GM12872 (cell line): Measurements from ENCODE around the gene SCUBE2.
A peak's percentile ranks its signal among the peaks of the same experiment; 100 is the strongest.

Experiments
- CTCF ChIP-seq: IDR thresholded peaks from 3 replicates; pipeline ENCODE4 v1.5.1; 2011; ENCODE audit warnings: low read depth, mild to moderate bottlenecking, low read length, moderate library complexity; ENCODE audit not compliant: insufficient read depth

SCUBE2 gene

GRCh38 chr11:9121469-9121796 lies 30.0 kb upstream of the SCUBE2 start:
- TF ChIP-seq CTCF: no peak

GRCh38 chr11:9120664-9121468 lies 29.5 kb upstream of the SCUBE2 start:
- TF ChIP-seq CTCF: peak; percentile 45; the same call in 2 of the 3 replicates

GRCh38 chr11:9118277-9118676 lies 26.9 kb upstream of the SCUBE2 start:
- TF ChIP-seq CTCF: no peak

- TF ChIP-seq CTCF: no peak
Measured at GRCh38 chr11:9112075-9112474, 20.7 kb upstream of the SCUBE2 start.

- no peak for TF ChIP-seq CTCF
Measured at GRCh38 chr11:9109858-9110731, 18.7 kb upstream of the SCUBE2 start.

- TF ChIP-seq CTCF: no peak
Measured at GRCh38 chr11:9104580-9104979, 13.2 kb upstream of the SCUBE2 start.

- TF ChIP-seq CTCF: no peak
Measured at GRCh38 chr11:9103542-9104276, 12.3 kb upstream of the SCUBE2 start.
